Fibroblast of skin of left biceps (primary cell): ENCODE data around the gene UCKL1.
"Not testable (repeated sequence)": the region's sequence is repeated elsewhere in the genome, so short reads cannot be mapped to it uniquely, and the experiment has no call there.

Experiments used
- DNase-seq, 2 experiments: peaks; one replicate each; pipeline ENCODE4 v3.0.0-alpha.2; 2013; ENCODE audit warnings: low read depth in 2 of 2

UCKL1 gene

DNA sequence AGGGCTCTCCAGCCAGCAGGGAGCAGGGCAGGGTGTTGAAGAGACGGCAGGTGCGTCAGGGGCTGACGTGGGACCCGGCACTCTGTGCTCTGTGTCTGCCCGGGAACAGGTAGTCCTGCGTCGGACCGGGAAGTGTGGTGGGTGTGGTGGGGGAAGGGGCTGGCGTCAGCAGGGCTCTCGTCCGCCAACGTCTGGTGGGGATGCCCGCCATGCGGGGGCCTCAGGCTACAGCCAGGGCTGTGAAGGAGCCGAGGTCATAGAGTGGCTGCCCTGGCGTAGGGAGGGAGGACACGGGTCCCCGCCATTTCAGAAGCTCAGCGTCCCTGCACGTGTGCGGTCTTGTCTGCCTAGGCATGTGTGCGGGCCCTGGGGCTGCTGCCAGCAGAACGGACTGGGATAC is 36.0 kb downstream of the UCKL1 start:
- no peak for DNase-seq

DNA sequence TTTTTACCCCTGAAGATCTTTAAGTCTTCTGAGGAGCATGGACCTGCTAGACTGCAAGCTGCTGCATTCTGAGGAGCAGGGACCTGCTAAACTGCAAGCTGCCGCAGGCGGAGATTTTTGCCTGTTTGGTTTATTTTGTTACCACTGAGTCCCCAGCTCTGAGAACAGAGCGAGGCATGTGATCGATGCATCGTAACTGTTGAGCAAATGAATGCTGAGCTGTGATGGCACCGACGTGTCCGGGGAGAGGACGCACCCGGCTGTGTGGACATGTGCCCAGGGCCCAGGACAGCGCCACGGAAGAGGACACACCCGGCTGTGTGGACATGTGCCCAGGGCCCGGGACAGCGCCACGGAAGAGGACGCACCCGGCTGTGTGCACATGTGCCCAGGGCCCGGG is 37.1 kb downstream of the UCKL1 start:
- DNase-seq: no peak

DNA sequence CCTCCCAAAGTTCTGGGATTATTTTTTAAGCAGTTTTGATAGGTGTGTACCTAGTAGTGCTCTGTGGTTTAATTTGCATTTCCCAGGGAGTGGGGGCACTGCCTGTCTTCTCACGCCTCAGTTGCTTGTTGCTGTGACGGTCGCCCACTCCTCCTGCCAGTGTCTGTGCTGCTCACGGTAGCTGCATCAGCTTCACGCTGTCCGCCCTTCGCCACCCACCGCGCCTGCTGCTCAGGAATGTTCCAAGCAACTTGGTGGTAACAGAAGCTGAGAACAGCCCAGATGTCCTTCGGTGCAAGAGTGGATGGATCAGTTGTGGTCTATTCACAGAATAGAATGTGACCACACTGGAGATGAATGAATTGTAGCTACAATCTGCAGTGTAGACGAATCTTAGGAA is 38.4 kb downstream of the UCKL1 start:
- DNase-seq: no peak

DNA sequence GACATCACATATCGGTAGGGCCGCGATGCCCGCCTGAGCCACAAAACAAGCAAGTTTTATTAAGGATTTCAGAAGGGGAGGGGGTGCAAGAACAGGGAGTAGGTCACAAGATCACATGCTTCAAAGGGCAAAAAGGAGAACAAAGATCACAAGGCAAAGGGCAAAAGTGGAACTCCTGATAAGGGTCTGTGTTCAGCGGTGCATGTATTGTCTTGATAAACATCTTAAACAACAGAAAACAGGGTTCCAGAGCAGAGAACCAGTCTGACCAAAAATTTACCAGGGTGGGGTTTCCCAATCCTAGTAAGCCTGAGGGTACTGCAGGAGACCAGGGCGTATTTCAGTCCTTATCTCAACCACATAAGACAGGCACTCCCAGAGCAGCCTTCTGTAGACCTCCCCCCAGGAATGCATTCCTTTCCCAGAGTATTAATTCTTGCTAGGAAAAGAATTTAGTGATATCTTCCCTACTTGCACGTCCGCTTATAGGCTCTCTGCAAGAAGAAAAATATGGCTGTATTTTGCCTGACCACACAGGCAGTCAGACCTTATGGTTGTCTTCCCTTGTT is 39.8 kb downstream of the UCKL1 start:
- DNase-seq: not testable (repeated sequence)

DNA sequence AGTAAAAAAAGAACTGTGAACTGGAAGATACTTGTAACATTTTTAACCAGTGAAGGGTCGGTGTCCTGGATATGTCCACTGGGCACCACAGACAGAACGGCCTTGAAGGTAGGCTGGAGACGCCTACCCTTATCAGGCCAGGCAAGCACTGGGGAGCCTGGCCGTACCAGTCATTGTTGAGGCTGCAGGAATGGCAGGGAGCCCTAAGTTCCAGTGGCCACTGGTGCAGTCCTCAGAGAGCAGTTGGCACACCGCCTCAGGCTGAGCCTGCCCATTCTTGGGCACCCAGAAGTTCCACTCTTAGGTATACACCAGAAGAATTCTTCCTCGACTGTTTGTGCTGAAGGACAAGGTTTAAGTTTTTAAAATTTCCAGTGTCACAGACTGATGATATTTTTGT is 40.7 kb downstream of the UCKL1 start:
- DNase-seq: no peak

DNA sequence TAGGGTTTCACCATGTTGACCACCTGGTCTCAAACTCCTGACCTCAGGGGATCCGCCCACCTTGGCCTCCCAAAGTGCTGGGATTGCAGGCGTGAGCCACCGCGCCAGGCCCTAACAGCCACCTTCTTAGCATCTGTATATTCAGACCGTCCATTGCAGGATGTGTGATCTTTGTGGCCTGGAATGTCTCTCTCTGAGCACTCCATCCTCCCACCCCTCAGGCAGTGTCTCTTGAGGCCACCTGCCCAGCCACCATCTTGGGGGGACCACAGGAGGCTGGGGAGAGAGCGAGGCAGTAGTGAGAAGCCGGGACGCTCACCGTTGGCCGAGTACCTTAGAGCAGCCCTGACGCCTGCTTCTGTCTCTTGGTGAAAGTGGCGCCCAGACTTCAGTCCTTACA is 42.4 kb downstream of the UCKL1 start:
- no peak for DNase-seq

DNA sequence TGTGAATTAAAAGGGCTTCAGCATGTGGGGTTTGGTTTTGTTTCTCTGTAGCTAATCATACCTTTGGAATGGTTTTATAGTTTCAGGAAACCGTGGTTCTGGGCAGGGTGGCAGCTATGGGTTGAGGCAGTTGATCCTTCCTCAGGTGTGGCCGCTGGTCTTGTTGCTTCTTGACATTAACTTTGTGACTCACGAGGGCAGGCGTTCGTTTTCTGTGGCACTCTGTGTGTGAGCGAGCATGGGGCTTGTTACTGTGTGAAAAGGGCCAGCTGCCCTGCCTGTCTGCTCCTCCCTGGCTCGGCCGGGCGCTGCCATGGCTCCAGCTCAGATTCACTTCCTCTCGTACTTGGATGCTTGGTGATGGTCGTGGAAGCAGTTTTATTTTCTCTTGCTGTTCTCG is 45.0 kb downstream of the UCKL1 start:
- no peak for DNase-seq

DNA sequence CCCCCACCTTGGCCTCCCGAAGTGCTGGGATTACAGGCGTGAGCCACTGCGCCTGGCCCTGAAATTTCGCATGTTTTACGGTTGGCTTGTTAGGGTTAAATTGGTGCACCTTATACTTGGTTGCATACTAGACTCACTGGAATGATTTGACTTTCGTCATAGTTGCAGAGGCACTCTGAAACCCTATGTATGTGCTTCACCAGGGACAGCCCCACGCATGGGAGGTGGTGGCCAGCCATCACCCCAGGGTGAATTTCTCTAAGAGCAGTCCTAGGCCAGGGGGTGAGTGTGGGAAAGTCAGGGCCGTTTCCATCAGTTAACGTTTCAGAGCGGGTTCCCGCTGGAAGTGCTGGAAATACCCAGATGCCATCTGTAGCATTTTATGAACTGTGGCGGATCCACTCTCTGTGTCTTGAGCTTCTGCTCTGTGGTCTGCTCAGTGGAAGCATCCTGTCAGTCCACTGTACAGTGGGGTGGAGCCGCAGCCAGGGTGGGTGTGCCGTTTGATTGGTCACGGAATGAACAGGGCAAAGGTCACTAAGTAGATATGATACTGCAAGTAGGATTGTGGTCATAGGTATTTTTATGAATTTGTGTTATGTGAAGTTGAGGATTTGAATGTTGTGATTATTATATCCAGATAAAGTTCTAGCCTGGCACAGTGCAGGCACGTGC is 48.1 kb downstream of the UCKL1 start:
- DNase-seq: no peak

DNA sequence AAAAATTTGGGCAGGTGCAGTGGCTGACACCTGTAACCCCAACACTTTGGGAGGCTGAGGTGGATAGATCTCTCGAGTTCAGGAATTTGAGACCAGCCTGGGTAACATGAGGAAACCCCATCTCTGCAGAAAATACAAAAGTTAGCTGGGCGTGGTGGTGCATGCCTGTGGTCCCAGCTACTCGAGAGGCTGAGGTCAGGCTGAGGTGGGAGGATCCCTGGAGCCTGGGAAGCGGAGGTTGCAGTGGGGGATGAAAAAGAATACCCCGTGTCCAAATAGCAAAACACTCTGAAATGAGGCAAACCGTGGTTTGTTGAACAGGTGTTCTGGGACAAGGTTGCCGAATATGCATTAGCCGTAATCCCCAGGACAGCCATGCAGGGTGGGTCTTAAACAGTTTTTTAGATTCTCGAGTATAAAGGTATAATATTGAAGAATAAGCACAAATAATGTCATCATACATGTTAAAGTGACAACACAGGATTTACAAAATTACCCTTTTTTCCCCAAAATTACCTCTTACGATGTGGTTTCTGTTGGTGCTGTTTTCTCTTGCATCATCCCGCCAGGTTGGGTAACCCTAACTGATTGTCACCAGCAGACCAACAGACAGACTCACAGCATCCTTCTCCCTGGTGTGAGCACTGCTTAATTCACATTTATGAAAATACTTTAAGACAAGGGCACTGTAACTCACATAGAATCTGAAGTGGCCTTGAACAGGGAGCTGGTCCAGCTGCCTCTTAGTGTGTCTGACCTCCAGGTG is 52.2 kb downstream of the UCKL1 start:
- no peak for DNase-seq

DNA sequence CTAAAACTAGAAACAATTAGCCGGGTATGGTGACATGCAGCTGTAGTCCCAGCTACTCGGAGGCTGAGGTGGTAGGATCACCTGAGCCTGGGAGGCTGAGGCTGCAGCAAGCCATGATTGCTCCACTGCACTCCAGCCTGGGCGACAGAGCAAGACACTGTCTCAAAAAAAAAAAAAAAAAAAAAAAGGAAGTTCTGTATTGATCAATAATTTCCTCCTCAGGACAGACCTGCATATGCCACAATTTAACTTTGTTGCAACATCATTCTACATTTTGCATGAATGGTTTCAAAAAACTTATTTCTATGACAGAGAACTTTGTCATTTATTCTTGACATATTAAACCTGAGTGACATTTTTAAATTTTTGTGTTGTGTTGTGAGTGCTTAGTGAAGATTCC is 55.8 kb downstream of the UCKL1 start:
- no peak for DNase-seq

DNA sequence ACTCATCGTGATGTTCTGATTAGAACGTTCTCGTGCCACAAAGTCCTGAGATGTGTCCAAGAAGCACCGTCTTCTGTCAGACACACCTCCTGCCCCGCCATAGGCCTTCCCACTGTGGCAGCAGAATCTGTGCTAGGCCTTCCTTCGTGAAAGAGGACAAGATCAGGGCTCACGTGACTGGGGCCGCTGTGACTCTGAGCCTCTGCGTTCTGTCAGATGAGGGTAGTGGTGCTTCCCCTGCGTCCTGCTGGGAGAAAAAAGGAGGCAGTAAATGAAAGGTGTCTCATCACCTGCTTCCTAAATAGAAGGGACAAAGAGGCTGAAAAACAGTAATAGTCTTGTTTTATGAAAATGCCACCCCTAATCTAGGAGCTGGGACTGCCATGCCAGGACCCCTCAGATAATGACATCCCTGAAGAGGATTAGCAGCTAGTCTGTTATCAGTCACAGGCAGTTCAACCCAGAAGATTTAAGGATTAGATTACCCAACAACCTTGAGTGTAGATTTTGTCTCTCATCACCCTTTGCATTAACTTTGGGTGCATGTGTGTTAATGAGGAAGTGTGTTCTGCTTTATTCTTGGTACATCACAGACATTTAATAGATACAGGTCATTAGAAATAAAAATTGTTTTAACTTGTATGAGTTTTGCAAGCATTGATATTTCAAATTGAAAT is 57.2 kb downstream of the UCKL1 start:
- DNase-seq: no peak

DNA sequence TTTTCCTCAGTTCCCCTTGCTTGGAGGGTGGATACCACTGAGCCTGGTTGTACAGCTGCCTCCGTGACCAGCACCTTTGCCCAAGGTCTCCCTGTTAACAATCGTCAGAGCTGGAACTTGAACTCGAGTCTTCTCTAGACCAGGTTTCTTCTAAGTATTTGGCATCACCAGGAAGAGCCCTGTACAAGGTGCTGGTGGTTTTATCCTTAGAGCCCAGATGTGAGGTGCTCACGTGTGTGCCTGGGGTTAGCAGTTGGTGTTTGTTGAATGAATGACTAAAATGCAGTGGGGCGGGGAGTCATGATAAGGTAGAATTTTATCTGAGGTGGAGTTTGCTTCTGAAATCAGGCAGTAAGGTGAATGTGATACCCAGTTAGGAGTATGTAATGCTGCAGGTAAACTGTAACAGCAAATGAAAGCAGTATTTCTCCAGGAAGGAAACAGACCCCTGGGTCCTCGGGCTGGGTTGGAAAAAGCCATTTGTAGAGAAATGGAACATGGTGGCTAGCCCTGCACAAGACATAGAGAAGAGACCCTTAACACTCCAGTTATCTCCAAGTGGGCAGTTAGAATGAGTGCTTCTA is 58.1 kb downstream of the UCKL1 start:
- DNase-seq: no peak

DNA sequence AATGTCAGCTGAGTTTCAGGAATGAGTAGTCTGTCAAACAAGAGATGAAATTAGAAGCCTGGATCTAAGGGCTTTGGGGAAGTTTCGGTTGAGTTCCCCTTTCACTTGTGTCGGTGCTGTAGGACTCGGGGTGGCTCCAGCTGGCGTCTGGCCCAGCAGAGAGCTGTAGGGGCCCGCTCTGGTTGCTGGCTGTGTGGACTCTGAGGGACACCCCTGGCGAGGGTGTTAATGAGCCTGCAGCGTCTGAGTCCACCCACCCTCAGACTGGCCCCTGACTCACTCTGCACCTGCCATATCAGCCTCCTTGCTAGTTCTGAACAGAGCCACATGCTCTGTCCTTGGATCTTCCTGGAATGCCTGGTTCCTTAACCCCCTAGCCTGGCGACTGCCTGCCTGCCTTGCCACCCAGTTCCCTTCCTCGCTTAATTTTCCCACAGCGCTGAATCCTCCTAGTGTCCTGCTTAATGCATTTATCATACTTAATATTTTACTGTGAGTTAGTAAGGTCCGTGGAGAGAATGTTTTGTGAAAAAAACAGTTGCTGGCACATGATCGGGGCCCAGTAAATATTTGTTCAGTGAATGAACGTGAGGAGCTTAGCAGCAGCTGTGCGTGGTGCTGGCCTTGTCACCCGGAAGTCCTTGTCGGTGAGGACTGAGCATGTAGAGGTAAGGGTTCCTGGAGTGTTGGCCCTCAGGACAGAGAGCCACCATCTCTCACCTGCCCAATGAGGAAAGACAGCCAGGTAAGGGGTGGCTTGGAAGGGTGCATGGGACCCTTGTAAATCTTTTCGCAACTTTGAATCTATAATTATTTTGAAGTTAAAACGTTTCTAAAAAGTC is 59.7 kb downstream of the UCKL1 start:
- DNase-seq: no peak

DNA sequence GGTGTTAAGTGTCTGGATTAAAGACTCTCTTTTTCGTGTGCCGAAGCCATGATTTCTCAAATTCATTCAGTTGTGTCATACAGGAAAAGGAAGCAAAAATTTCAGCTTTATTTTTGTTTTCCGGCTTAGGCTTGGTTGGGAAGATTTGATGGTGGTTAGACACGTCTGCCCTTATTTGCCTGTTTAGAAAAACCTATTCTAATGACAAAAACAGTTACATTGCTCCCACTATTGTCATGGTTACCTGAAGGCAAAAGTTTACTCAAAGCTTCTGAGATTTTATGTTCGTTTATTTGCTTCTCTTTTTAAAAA is 60.3 kb downstream of the UCKL1 start:
- no peak for DNase-seq

DNA sequence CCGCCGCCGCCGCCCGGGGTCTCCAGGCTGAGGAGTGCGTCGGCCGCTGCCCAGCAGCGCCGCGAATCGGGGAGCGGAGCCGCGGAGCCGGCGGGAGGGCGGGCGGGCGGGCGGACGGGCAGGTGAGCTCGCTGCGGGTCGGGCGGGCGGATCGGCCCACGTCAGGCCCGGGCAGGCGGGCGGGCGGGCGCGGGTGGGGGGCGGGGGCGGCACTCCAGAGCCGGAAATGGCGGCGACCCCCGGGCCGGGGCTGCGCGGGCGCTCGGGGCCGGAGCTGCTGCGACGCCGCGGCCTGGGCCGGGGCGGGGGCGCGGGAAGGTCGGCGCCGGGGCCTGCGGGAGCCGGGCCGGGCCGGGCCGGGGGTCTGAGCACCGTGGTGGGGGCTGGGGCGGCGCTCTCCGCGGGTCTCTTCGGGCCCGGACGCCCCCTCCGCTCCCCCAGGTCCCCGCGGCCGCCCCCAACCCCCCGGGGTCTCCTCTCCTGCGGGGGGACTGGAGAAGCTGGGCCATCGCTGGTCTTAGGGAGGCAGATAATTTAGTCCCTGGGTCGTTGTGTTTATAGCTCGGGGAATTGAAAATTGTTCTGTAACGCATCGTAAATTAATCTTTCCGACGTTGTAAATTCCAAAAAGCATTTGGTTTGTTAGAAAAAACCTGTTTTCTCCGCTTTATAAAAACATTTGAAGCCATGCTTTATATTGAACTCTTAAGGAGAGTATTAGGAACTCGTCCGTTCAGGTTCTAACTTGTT is 60.8 kb downstream of the UCKL1 start:
- DNase-seq: no peak

DNA sequence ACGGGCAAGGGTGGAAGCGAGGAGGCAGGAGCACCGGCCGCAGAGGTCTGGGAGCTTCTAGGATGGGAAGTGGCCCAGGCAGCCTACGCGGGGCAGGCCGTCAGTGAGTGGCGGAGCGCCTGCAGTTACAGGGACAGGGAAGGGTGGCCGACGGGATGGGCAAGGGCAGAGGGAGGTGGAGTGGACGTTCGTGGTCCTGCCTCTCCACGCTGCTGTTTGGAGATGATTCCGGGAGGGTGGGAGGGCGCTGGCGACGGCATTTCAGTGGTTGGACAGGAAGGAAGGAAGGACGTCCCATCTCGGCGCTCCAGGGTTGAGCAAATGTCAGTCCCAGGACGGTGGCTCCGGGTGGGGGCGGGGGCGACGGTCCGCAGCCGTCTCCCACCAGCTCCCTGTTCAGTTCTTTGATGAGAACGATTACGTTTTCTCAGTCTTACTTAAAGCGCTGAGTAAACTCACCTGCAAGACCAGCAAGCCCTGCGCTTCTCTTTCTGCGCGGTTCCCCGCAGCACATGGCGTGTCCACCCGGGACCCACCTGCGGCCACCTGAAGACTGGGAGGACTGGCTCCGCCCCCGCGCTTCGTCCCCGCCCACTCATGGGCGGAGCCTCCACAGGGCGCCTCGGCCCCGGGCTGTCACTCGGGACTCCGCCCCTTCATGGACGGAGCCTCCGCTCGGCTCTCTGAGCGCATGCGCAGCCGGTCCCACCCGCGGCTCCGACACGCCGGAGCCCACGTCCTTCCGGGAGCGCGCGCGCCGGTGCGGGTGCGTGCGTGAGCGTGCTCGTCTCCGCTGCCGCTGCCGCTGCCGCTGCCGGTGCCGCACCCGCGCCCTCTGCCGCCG is 61.6 kb downstream of the UCKL1 start, which contains the start of gene DNAJC5:
DNAJC5 (plus strand) TSS at position 769 of the 844 bp plus-strand sequence. CDS start 33,220 bp downstream, outside the sequence.
- peak; percentile 80 to 81 for DNase-seq

DNA sequence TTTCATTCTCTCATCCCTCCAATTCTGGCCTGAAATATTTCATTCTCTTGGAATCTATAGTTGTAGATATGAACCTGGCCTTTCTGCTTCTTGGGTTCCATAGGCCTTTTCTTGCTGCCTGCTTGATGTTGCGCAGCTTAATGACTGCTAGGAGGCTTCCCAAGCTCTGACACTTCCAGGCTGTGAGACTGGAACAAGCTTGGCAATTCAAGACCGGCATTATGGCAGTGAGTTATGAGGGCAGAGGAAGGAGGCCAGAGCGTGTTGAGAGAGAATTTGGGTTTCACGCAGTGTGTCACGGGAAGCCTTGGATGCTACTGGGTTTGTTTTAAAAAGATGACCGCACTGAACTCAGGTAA is 62.2 kb downstream of the UCKL1 start:
- DNase-seq: no peak

DNA sequence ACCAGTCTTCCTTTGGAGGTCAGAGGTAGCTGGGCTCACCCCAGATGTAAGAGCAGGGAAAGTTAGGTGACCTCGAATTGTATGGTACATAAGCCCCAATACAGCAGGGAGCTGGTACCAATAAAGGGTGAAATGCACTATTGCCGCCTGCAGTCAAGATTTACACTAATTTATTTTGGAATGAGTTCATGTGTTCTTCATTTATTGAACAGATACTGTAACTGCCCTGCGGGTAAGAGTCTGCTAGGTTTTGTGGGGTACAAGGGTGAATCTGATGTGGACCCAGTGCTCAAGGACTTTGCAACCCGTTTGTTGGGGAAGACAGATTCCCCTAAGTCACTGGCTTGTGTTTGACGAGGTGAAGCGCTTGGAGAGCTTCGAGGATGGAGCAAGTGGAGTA is 63.8 kb downstream of the UCKL1 start:
- DNase-seq: no peak

DNA sequence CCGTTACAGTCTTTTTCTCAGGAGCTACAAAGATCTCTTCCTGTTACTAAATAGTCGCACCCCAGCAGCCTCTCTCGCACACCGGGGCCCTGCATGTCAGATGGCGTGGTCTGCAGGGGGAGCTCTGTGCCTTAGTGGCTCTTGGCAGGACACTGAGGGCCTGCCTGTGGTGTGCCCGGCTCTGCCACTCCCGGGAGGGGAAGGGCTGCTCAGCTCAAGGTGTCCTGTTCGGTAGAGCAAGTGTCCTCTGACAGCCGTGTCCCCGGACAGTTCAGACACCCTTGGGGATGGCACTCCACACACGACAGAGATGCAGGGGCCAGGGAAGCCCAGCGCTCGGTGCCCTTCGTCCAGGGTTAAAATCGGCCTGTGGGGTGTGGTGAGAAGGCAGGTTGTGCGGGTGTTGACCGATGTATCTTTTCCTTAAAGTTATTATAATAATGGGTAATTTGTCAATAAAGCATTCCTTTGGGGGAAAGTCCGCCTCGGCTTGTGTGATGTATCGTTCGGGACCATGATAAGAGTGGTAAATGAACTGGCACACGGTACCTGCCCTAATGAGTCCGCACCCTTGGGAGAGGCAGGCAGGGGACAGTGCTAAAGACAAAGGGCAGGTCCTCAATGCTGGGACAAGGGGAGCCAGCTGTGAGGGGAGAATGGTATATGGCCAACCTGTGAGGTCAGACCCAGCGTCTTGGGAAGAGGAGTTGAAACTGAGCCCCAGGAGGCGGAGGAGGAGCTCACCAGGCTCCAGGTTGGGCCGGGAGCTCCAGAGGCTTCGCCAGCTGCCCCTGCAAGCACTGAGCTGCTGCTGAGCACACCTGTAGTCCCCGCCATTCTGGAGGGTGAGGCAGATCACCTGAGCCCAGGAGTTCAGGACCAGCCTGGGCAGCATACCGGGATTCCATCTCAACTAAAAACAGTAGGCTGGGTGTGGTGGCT is 64.9 kb downstream of the UCKL1 start:
- DNase-seq: no peak
